ENCODE measurements around the gene PRDX5. TPM values are rescaled to one million over a fixed set of nuclear protein-coding genes. Genes with fewer than 3 reads are reported as not detected.

The PRDX5 gene
- total RNA-seq, 3 donors from 2014 or later = 159 to 512 (median 353) TPM

- DNase-seq (peak in 2 of 3 donors; percentile 59 to 69), ATAC-seq (peak; percentile 12)
- H3K9me3 ChIP-seq = no peaks in the 10 kb centered on the region
- H3K36me3 ChIP-seq (ENCODE audit: low read depth) = peaks cover 12% of the 10 kb centered on the region
- peaks cover 22% of the 10 kb centered on the region for H3K4me1 ChIP-seq (ENCODE audit: low read depth)
- intact Hi-C loops (cut with DNase I, micrococcal nuclease) = no loop called here
- no peak overlapping the region for H3K4me3 ChIP-seq
- TF ChIP-seq CTCF (IDR thresholded peaks at IDR 0.05) = no peak
These were observed 42.0 kb downstream of the PRDX5 start for GRCh38 chr11:64359712-64360445.

- ATAC-seq = no peak
- peaks cover 12% of the 10 kb centered on the region for H3K36me3 ChIP-seq (ENCODE audit: low read depth)
- intact Hi-C loops (cut with DNase I, micrococcal nuclease) = no loop called here
- peaks cover 22% of the 10 kb centered on the region for H3K4me1 ChIP-seq (ENCODE audit: low read depth)
- TF ChIP-seq CTCF (IDR thresholded peaks at IDR 0.05) = no peak
- H3K9me3 ChIP-seq = no peaks in the 10 kb centered on the region
- DNase-seq = no peak
- no peak overlapping the region for H3K4me3 ChIP-seq
These were observed 42.6 kb downstream of the PRDX5 start for GRCh38 chr11:64360448-64360921.

GRCh38 chr11:64361659-64362058 is 43.7 kb downstream of the PRDX5 start:
- no peak for ATAC-seq
- no peak for TF ChIP-seq CTCF (IDR thresholded peaks at IDR 0.05)
- intact Hi-C loops (cut with DNase I, micrococcal nuclease) = no loop called here
- DNase-seq = no peak
- no peaks in the 10 kb centered on the region for H3K9me3 ChIP-seq
- H3K36me3 ChIP-seq (ENCODE audit: low read depth) = peaks cover 12% of the 10 kb centered on the region
- H3K4me1 ChIP-seq (ENCODE audit: low read depth) = peaks cover 22% of the 10 kb centered on the region
- no peak overlapping the region for H3K4me3 ChIP-seq

GRCh38 chr11:64362339-64362738 is 44.4 kb downstream of the PRDX5 start:
- no peaks in the 10 kb centered on the region for H3K9me3 ChIP-seq
- no peak for TF ChIP-seq CTCF (IDR thresholded peaks at IDR 0.05)
- intact Hi-C loops (cut with DNase I, micrococcal nuclease) = no loop called here
- H3K4me3 ChIP-seq = no peak overlapping the region
- DNase-seq (no peak), ATAC-seq (no peak)
- H3K36me3 ChIP-seq (ENCODE audit: low read depth) = peaks cover 12% of the 10 kb centered on the region
- H3K4me1 ChIP-seq (ENCODE audit: low read depth) = peaks cover 22% of the 10 kb centered on the region

- intact Hi-C loops (cut with DNase I, micrococcal nuclease) = no loop called here
- Histone ChIP-seq H3K36me3 (ENCODE audit: low read depth) (peaks cover 12% of the 10 kb centered on the region), H3K4me1 (ENCODE audit: low read depth) (peaks cover 11% of the 10 kb centered on the region), H3K4me3 (no peak overlapping the region), H3K9me3 (no peaks in the 10 kb centered on the region)
- no peak for TF ChIP-seq CTCF (IDR thresholded peaks at IDR 0.05)
- ATAC-seq (no peak), DNase-seq (no peak)
These were observed 46.5 kb downstream of the PRDX5 start for GRCh38 chr11:64364435-64364834.
